AG10803 (cell line): ENCODE data around the gene PDZD2.

Experiments used
- DNase-seq: peaks from one replicate; pipeline ENCODE4 v3.0.0; 2010; ENCODE audit warnings: low read depth
- H3K4me3 ChIP-seq: 2 replicates; pipeline ENCODE4 v1.5.1; 2011; ENCODE audit warnings: mild to moderate bottlenecking, low read length, control low read depth
- TF ChIP-seq, protein P1 (sequence below): conservative IDR thresholded peaks from 2 replicates; pipeline ENCODE4 v1.5.1; 2011; ENCODE audit warnings: mild to moderate bottlenecking, low read length, control low read depth, inconsistent platforms

The PDZD2 gene

DNA sequence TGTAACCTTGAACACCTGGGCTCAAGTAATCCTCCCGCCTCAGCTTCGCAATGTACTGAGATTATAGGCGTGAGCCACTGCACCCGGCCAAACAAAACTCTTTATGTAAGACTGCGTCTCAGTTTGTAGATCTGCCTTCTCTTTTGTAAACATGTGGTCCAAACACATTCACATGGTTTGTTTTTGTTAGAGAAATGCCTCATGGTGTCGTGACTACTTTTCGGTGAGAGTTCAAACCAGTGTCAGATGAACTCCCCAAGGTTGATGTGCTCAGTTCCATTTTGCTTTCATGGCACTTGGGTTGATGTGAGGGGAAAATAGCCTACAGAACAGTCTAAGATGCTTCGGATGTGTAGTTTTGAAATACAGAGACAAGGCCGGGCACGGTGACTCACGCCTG lies 303.6 kb downstream of the PDZD2 start:
- no peak for DNase-seq
- TF ChIP-seq, protein P1, sequence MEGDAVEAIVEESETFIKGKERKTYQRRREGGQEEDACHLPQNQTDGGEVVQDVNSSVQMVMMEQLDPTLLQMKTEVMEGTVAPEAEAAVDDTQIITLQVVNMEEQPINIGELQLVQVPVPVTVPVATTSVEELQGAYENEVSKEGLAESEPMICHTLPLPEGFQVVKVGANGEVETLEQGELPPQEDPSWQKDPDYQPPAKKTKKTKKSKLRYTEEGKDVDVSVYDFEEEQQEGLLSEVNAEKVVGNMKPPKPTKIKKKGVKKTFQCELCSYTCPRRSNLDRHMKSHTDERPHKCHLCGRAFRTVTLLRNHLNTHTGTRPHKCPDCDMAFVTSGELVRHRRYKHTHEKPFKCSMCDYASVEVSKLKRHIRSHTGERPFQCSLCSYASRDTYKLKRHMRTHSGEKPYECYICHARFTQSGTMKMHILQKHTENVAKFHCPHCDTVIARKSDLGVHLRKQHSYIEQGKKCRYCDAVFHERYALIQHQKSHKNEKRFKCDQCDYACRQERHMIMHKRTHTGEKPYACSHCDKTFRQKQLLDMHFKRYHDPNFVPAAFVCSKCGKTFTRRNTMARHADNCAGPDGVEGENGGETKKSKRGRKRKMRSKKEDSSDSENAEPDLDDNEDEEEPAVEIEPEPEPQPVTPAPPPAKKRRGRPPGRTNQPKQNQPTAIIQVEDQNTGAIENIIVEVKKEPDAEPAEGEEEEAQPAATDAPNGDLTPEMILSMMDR = no peak

DNA sequence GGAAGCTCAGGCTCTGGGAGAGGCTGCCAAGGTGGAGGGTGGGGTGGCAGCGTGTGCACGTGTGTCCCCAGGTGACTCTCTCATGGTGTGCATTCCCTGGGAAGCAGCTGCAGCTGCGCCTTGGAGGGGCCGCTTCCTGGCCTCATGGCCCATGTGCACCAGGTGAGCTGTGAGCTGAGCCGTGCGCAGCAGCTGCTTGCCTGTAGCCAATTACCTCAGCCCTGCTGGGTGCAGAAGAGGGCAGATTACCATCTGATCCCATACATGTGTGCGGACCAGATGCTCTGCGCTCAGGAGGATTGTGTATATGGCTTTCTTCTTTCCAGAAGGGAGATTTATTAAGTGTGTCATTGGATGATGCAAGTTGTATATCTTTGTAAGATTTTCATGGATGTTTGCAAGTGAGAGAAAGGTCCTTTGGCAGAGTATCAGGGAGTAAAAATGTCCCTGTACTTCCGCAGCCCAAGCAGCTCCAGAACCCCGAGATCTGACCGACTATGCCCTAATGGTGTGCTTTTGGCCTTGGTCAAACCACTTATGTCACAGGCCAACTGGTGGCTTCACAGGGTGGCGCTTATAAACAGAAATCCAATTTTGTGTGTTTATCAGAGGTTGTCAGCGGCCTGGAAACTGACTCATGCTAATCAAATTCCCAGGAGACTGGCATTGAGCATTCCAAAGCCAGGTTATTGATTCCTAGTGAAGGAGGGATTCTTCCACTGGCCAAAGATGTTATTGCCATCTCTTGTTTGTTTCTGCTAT lies 305.9 kb downstream of the PDZD2 start:
- DNase-seq = no peak
- TF ChIP-seq, protein P1 = no peak
- H3K4me3 ChIP-seq = no peak overlapping the region

More for the DNA sequence above, 303.6 kb downstream of the PDZD2 start:
- no peak overlapping the region for H3K4me3 ChIP-seq

DNA sequence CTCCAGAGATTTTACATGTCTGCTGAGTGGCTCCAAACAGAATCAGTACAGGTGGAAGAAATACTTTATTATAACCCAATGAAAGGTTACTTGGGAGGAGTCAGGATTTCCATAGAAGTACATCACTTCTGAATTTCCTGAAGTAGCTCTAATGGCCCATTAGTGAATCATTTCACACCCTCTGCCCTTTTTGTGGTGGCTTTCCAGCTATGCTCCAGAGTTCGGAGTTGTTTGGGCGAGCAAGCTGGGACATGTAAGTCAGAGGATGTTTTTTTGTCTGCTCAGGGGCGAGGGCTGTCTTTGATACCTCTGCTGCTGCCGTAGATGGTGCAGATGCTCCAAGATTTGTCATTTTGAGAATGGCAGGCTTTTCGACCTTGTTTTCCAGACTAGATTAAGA lies 309.1 kb downstream of the PDZD2 start:
- TF ChIP-seq, protein P1 = no peak
- no peak for DNase-seq
- H3K4me3 ChIP-seq = no peak overlapping the region

DNA sequence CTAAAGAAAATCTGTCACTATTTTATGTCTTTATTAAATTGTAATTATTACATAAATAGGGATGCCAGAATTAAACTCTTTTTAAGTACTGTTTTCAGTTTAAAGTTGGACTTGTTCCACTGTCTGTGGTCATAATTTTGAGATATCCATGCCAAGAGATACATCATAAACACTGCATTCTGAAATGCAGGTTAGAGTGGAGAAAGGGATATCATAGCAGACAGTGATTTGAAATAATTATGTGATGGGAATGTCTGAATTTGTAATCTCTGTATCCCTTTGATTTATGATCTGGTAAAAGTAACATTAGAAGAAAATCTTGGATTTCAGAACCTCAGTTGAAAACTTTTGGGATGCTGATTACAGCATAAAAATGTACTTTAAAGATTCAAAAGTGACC lies 313.1 kb downstream of the PDZD2 start:
- no peak overlapping the region for H3K4me3 ChIP-seq
- TF ChIP-seq, protein P1 = no peak
- peak; percentile 2 for DNase-seq

DNA sequence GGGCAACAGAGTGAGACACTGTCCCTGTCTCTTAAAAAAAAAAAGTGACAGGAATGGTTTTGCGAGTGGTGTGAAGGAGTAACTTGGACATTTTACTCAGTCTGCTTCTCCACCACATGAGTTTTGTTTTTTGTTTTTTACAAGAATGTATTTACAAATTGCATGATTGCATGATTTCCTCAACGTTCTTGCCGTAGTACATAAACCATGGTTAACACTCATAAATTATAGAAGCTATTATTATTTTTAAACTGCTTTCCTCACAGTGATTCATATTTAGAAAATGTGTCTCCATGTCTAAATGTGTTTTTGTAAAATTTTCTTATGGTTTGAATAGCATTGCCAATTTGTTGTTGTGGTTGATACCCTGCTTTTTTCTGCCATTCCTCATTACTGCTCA lies 315.2 kb downstream of the PDZD2 start:
- H3K4me3 ChIP-seq = no peak overlapping the region
- peak; percentile 79 for DNase-seq
- TF ChIP-seq, protein P1 = no peak

DNA sequence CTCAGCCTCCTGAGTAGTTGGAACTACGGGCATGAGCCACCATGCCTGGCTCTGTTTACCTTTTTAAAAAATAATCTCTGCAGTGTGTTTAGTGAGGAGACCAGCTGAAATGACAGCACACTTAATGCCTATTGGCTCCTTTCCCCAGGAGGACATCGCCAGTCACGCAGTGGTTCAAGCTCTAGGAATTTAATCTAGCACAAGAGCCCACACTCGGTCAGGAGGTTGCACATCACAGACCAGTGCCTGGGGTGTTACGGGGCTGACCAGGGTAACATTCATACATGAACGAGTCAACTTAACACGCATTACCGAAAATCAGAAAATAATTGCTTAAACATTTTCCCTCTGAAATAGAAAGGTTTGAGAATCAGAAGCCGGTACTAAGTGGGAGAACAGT lies 318.2 kb downstream of the PDZD2 start:
- DNase-seq = no peak
- H3K4me3 ChIP-seq = no peak overlapping the region
- TF ChIP-seq, protein P1 = no peak

DNA sequence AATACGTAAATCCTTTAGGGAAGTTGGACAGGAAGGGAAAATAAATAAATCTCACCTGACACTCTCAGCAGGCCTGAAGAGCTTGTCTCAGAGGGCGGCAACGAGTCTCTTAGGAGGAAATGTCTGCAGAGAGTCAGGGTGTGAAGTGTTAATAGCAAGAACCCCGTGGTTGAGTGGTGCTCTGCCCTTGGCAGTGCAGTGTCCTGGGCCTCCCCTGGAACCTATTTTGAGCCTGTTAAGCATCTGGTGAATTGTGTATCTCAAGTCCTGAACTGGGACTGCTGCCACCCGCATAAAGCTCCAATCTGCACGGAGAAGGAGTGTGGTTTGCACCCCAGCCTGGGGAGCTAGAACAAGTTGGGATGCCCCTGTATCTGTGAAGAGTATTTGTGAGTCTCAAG lies 323.4 kb downstream of the PDZD2 start:
- TF ChIP-seq, protein P1 = no peak
- H3K4me3 ChIP-seq = no peak overlapping the region
- no peak for DNase-seq
